ENCODE results near the gene TRMT2A.
A peak's percentile ranks its signal among the peaks of the same experiment; 100 is the strongest.

Gene TRMT2A

GRCh38 chr22:20149257-20150250 lies 32.5 kb upstream of the TRMT2A start:
- DNase-seq: no peak

DNA sequence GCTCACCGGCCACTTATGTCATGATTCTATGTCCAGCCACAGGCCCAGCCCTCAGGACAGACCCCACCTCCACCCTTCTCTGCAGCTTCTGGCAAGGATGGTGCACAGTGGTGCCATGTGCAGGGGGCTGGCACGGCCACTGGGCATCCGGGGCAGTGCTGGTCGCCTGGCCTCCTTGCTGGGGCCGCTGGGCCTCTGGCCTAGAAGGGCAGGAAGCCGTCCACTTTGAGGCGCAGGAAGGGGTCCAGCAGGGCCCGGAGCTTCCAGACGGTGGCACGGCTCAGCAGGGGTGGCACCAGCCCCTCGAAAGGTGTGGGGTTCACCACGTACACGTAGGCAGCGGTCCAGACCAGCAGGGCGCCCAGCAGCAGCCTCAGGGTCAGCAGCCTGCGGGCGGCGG lies 31.4 kb upstream of the TRMT2A start:
- DNase-seq: no peak

DNA sequence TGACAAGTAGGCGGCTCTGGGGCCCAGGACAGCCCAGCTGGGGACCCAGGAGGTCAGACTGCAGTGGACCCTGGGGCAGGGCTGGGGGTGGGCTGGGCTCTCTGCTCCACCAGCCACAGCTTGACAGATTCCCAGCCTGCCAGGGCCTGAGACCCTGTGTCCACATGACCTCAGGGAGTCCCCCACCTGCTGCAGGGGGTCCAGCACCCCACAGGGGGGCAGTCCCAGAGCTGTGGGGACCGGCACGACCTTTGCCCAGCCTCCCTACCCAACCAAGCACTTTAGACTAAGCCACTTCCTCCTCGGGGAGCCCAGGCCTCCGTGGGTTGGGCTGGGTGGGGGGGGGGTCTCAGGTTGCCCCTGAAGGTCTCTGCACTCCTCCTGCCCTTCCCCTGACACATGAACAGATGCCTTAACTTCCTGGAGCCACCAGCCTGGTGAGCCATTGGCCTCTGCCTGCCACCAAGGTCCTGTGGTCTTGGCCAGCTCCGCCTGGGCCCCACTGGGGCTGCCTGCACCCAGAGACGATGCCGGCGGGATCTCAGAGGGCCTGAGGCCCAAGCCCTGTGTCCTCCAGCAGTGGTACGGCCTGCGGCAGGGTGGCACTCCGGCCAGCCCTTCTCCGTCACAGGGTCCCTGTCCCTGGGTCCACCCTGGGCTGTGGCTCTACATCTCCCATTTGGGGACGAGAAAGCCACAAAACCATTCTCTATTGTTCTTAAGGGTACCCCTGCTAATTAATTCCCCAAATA lies 30.4 kb upstream of the TRMT2A start:
- DNase-seq: no peak

DNA sequence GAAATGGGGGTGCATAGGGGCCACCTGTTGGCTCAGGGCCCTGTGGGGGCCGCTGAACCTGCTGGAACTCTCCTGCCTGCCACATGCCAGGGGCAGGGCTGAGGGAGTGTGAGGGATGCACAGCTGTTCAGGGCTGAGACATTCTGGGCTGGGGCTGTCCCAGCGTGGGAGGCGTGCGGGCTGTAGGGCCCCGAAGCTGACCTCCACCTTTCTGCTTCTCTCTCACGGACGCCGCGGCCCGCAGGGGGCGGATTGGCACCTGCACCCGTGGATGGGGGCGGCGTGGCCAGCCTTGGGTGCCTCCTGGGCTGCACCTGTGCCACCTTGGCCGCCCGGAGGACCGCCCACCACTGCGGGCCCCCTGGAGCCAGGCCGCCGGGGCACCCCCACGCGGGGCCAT lies 29.8 kb upstream of the TRMT2A start:
- DNase-seq: no peak

- no peak for DNase-seq
Observed at GRCh38 chr22:20145832-20146223, 28.8 kb upstream of the TRMT2A start.

DNA sequence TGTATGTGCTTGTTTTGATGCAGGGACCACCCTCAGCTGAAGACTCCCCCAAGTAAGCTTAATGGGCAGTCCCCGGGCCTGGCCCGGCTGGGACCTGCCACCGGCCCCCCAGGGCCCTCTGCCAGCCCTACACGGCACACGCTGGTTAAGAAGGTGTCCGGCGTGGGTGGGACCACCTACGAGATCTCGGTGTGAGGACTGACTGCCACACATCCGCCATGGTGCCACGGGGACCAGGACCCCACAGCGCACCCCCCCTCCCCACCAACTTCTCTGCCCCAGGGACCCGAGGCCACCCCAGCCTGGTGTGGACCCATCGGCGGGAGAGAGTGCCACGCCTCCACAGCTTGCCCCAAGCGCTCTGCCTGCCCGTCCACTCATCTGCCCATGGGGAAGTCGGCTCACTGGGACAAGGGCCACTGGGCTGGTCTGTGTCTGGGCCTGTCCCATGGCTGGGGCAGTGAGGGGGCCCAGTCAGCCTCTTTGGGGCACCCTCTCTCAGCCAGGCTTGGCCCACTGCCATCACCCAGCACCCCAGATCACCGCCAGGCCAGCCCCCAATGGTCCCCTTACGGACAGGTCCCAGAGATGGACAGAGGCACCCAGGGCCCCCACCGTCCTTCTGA lies 28.3 kb upstream of the TRMT2A start:
- DNase-seq: no peak

DNA sequence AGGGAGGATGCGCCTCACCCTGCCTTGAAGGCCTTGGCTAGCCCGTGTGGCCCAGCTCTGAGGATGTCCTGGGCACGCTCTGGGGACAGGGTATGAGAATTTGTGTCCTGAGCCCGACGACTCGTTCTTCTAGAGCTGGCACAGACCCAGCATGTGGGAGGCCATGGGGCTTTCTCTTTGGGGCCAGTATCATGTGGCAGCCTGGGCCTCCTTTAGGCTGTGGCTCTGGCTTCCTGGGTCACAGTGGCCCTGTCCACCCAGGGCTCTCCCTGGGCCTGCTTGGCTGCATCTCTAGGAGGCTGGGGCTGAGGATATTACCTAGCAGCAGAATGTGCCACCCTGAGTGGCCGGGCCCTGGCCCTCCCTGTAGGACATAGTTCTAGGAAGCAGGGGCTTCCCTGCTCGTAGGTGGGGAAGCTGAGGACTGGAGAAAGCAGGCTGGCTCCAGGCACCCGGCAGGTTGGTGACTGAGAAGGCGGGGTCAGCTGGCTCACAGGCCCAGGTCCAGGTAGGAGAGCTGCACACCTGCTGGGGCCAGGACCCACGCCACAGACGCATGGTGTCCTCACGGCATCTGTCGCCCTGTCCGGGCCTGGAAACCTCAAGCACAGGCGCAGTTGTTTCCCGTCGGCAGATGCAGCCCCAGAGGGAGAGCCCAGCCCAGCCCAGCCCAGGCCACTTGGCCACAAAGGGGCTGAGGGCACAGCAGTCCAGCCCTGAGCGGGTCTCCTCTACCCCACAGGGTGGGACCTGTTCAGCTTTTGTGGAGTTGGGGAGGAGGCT lies 27.0 kb upstream of the TRMT2A start:
- DNase-seq: peak in 1 of 4 experiments; percentile 15

DNA sequence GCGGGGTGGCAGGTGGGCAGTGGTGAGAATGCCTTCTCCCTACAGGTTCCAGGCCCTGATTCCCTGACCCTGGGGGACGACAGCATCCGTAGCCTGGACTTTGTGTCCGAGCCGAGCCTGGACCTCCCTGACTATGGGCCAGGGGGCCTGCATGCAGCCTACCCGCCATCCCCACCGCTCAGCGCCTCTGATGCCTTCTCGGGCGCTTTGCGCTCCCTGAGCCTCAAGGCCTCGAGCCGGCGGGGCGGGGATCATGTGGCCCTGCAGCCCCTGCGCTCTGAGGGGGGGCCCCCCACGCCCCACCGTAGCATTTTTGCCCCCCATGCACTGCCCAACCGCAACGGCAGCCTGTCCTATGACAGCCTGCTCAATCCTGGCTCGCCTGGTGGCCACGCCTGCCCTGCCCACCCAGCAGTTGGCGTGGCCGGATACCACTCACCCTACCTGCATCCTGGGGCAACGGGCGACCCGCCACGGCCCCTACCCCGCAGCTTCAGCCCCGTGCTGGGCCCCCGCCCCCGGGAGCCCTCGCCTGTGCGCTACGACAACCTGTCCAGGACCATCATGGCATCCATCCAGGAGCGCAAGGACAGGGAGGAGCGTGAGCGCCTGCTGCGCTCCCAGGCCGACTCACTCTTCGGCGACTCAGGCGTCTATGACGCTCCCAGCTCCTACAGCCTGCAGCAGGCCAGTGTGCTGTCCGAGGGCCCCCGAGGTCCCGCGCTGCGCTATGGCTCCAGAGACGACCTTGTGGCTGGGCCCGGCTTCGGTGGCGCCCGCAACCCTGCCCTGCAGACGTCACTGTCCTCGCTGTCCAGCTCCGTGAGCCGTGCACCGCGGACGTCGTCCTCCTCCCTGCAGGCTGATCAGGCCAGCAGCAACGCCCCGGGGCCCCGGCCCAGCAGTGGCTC lies 25.9 kb upstream of the TRMT2A start:
- DNase-seq: no peak

DNA sequence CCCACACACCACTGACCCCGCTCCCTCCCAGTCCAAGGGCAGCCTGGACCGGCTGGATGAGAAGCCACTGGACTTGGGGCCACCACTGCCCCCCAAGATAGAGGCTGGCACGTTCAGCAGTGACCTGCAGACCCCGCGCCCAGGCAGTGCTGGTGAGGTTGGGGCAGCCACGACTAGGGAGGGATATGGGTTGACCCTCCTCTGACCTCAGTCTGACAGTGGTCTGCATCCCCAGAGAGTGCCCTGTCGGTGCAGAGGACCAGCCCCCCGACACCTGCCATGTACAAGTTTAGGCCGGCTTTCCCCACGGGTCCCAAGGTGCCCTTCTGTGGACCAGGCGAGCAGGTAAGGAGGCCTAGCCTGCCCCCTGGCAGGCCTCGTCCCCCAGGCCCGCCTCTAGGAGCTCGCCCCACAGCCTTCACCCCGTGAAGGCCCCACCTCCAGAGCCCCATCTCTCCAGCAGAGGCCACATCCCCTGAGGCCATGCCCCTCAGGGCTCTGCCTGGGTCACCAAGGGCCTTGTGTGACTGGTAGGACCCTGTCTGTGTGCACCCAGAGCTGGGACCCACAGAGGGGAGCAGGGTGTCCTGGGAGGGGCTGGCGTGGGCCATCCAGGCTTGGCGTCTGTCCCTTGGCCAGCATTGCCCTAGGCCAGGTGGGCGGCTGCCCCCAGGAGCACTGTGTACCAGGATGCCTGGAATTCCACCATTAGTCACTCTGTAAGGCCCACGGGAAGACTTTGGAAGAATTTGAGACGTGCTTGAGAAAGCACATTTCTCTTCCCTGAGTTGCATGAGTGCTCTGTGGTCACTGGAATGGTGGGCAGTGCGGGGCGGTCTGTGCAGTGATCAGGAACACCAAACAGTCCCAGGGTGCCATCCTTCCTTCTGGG lies 24.4 kb upstream of the TRMT2A start:
- no peak for DNase-seq

GRCh38 chr22:20140521-20140964 lies 23.5 kb upstream of the TRMT2A start:
- no peak for DNase-seq

DNA sequence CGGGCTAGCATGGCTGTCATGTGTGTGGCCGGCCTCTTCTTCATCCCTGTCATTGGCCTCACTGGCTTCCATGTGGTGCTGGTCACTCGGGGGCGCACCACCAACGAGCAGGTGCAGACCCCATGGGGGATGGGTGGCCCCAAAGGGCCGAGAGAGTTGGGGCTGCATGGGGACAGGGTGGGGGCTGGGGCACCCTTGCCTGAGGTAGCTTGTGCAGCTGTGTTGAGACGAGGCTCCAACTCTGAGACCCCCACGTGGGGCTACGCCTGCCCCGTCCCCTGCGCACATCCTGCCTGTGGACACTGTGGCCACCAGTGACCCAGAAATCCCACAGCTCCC lies 23.1 kb upstream of the TRMT2A start:
- no peak for DNase-seq

DNA sequence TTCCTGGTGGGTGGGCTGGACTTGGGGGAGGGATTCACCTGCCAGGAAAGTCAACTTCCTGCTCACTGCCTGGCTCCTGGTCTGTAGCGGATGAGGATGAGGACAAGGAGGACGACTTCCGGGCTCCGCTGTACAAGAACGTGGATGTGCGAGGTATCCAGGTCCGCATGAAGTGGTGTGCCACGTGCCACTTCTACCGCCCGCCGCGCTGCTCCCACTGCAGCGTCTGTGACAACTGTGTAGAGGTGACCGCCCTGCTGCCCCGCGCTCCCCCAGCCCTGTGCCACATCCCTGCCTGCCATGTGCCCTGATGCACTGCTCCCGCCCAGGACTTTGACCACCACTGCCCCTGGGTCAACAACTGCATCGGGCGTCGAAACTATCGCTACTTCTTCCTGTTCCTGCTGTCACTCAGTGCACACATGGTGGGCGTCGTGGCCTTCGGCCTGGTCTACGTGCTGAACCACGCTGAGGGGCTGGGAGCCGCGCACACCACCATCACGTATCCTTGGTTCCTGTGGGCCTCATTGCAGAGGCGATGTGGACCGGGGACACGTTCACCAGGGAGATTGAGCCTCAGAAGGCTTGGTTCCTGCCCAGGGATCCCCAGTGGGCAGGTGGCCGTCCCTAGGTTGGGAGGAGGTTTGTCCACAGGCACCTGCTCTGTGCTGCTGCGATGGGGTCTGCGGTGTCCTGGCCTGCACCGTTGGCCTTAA lies 22.5 kb upstream of the TRMT2A start:
- no peak for DNase-seq

DNA sequence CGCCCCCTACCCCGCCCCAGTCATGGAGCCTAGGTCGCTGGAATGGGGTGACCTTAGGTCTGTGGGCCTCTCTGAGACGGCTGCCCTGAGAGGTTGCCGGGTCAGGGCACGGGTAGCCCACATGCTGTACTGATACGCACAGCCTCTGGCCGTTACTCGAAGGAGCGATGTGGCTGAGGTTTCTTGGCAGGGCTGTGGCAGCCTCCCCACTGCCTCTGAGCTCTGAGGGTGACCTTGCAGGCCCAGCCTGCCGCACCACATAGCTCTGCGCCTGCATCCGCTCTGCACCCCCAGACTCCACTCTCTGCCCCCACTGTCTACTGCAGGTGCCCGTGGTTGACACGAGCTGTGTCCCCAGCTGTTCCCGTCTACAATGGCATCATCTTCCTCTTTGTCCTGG lies 21.8 kb upstream of the TRMT2A start:
- no peak for DNase-seq

DNA sequence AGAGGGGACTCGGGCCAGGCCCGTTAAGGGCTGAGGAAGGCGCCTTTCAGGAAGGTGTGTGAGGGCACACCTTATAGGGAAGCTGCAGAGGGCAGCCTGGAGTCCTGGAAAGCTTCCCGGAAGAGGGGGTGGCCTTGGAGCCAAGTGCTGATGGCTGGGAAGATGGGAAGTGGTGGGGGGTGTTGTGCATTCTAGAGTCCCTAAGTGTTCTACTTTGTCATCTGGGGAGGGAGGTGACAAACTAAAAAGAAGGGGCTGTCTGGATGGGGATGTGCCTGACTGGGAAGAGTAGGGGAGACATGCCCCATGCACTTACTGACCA lies 21.4 kb upstream of the TRMT2A start:
- no peak for DNase-seq

GRCh38 chr22:20137671-20138416 lies 20.8 kb upstream of the TRMT2A start:
- peak; percentile 26 to 70 (median 54) for DNase-seq

- DNase-seq: no peak
Observed at GRCh38 chr22:20137113-20137512, 20.1 kb upstream of the TRMT2A start.

DNA sequence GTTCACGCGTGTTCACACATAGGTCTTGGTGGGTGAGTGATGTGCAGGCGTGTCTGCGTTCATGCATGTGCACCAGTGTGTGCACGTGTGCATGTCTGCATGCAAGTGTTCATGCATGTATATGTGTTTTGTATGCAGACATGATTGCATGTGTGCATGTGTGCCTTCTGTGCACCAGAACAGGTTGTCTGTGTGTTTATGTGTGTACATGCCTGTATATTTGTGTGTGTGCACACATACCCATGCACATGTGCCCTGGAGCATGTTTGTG lies 19.5 kb upstream of the TRMT2A start:
- DNase-seq: no peak

- no peak for DNase-seq
Observed at GRCh38 chr22:20135806-20136602, 19.0 kb upstream of the TRMT2A start.

DNA sequence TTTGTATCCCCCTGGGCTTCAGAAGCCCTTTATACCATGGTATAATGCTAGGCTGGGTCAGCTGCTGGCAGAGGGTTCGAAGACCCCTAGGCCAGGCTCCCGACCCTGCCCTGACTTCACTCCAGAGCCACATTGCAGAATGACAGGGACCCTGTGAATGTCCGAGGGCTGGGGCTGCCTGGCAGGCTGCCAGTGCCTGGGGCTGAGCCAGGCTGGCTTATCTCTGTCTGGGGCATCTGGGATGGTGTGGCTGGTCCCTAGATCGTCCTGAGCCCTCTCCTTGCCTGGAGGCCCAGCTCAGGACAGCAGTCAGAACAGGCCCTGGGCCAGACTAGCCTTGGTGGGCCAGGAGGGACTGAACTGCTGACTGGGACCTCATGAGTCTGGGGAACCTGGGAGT lies 18.2 kb upstream of the TRMT2A start:
- no peak for DNase-seq
